Measurements from ENCODE around the gene BUD23. TPM values are rescaled to one million over a fixed set of nuclear protein-coding genes. Genes with fewer than 3 reads are reported as not detected.

The BUD23 gene
- total RNA-seq, 1 experiment from 2014 or later = 78.1 TPM

- no peak overlapping the region for H3K27ac Mint-ChIP-seq
- WGBS (ENCODE audit: extremely low coverage, insufficient read length, low lambda C conversion rate) = no CpG with 5 or more reads among the region's 15 CpGs
- DNase-seq = no peak
- Histone ChIP-seq H3K27ac (ENCODE audit: insufficient read length, low read depth, low read length) (no peak overlapping the region), H4K8ac (replicated peaks; ENCODE audit: insufficient read length, low read depth, low read length) (no peak overlapping the region), H3K79me2 (ENCODE audit: insufficient read depth, low read length) (no peaks in the 10 kb centered on the region), H3K79me1 (ENCODE audit: insufficient read depth, low read depth, low read length, poor library complexity, severe bottlenecking) (no peaks in the 10 kb centered on the region), H3K9ac (ENCODE audit: extremely low read depth, insufficient read length, low read length) (no peak overlapping the region), H2AFZ (ENCODE audit: low read length) (no peak overlapping the region), H2BK15ac (ENCODE audit: low read depth, low read length) (no peak overlapping the region), H4K20me1 (ENCODE audit: control insufficient read depth, insufficient read depth, insufficient read length) (no peaks in the 10 kb centered on the region), H2BK20ac (ENCODE audit: low read depth, low read length, poor library complexity, severe bottlenecking) (no peak overlapping the region), H3K23ac (ENCODE audit: insufficient read length, low read depth, low read length) (no peak overlapping the region), H3K27me3 (ENCODE audit: insufficient read depth, low read length) (no peaks in the 10 kb centered on the region), H2BK12ac (ENCODE audit: insufficient read length, low read depth, low read length) (no peak overlapping the region), H3K14ac (ENCODE audit: insufficient read depth, low read length) (no peak overlapping the region), H4K5ac (ENCODE audit: insufficient read length, low read depth, low read length) (no peak overlapping the region), H2BK5ac (ENCODE audit: insufficient read length, low read length) (no peak overlapping the region), H2AK5ac (ENCODE audit: insufficient read length, low read length) (no peak overlapping the region), H3K56ac (ENCODE audit: insufficient read length, low read depth, low read length) (no peak overlapping the region), H3K4ac (ENCODE audit: low read depth, low read length) (no peak overlapping the region), H3K4me2 (ENCODE audit: insufficient read depth, insufficient read length, low read length) (no peak overlapping the region), H3K9me3 (ENCODE audit: control insufficient read depth, low read depth, low read length) (no peaks in the 10 kb centered on the region), H3K23me2 (ENCODE audit: insufficient read length, low read depth, low read length, poor library complexity, severe bottlenecking) (peaks cover 2% of the 10 kb centered on the region), H3K18ac (ENCODE audit: insufficient read length, low read depth, low read length) (no peak overlapping the region), H2BK120ac (ENCODE audit: low read depth, low read length, poor library complexity, severe bottlenecking) (no peak overlapping the region), H3K4me1 (ENCODE audit: insufficient read depth, low read length) (no peaks in the 10 kb centered on the region; the same call in 1 of the 2 replicates), H3T11ph (ENCODE audit: low read length) (no peak overlapping the region), H4K91ac (ENCODE audit: insufficient read length, low read depth, low read length) (no peak overlapping the region)
- TF ChIP-seq CTCF (conservative IDR thresholded peaks at IDR 0.05) = no peak
- H3K4me1 Mint-ChIP-seq = peaks cover 9 to 38% of the 10 kb centered on the region in 2 experiments
- H3K9me3 Mint-ChIP-seq = no peaks in the 10 kb centered on the region
- H3K27me3 Mint-ChIP-seq (ENCODE audit: low read depth) = peaks cover 2% of the 10 kb centered on the region
- peaks cover 2 to 10% (median 9%) of the 10 kb centered on the region in 3 experiments; a peak in 5 of 7 replicates for H3K36me3 Mint-ChIP-seq (ENCODE audit: insufficient read depth in 1 of 3, low read depth in 3 of 3)
- no peak overlapping the region for H3K4me3 Mint-ChIP-seq
Observed at GRCh38 chr7:73707045-73707631, 23.7 kb downstream of the BUD23 start.
